Esophagus squamous epithelium (tissue), 5 donors: Measurements from ENCODE around the gene TMEM145. TPM values are rescaled to one million over a fixed set of nuclear protein-coding genes. Genes with fewer than 3 reads are reported as not detected.

Source experiments
- DNase-seq: peaks from one replicate; lab custom pipeline; 2025; lab: John Stamatoyannopoulos, UW
- H3K27ac ChIP-seq, 4 donors: fragments of 200-600 bp; sonication (generic); one replicate each; pipeline ENCODE4 v1.5.1; 2016 to 2019; ENCODE audit warnings: mild to moderate bottlenecking in 1 of 4
- H3K27me3 ChIP-seq, 4 donors: fragments of 200-600 bp; sonication (generic); 1 replicate in 3 of 4; 2 replicates in 1 of 4; pipeline versions ENCODE4 v1.5.1 to v1.6.0; 2017 to 2021; ENCODE audit warnings: antibody characterized with exemption in 1 of 4
- H3K36me3 ChIP-seq, 3 donors: fragments of 200-600 bp; sonication (generic); one replicate each; pipeline ENCODE4 v1.5.1; 2016 to 2019
- H3K4me1 ChIP-seq, 3 donors: fragments of 200-600 bp; sonication (generic); one replicate each; pipeline ENCODE4 v1.5.1; 2017 to 2019
- H3K4me3 ChIP-seq, 4 donors: fragments of 200-600 bp; sonication (generic); 1 replicate in 3 of 4; 2 replicates in 1 of 4; pipeline ENCODE4 v1.5.1; 2016 to 2019; ENCODE audit warnings: mild to moderate bottlenecking in 2 of 4, moderate library complexity in 1 of 4
- H3K9me3 ChIP-seq, 3 donors: fragments of 200-600 bp; sonication (generic); one replicate each; pipeline ENCODE4 v1.5.1; 2016 to 2019
- POLR2A ChIP-seq, 4 donors: fragments of 450-650 bp; IDR thresholded peaks; one replicate each; pipeline ENCODE4 v1.6.1; 2017; ENCODE audit warnings: antibody characterized with exemption in 4 of 4, mild to moderate bottlenecking in 4 of 4, moderate library complexity in 3 of 4
- WGBS, 2 donors: methylation state at CpG; one replicate each; pipeline ENCODE4 v1.1.5; 2018; 5-methylcytosine and 5-hydroxymethylcytosine counted together
- intact Hi-C: fragments of 100-400 bp; cut with DNase I; formaldehyde crosslinking; loops from one replicate; pipeline ENCODE4 v1.15.0; 2022
- total RNA-seq, 4 donors: library from RNA; depleted of rRNA; stranded (reverse); fragments of >200 nt; gene quantifications; one replicate each; pipeline ENCODE4 v1.1.0, GENCODE V29; 2016
- TF ChIP-seq, protein P1 (sequence below), 6 experiments: fragments of 450-650 bp in 4 of 6; fragments of 200-600 bp in 2 of 6; sonication (generic) in 2 of 6; IDR thresholded peaks; one replicate each; pipeline ENCODE4 v1.5.1; 2016 to 2019; ENCODE audit warnings: antibody characterized with exemption in 6 of 6, mild to moderate bottlenecking in 4 of 6, moderate library complexity in 4 of 6
- donor health status: DM: yes; HTN: yes; CAD: no.

Gene TMEM145
- total RNA-seq, 4 donors from 2014 or later: not detected

DNA sequence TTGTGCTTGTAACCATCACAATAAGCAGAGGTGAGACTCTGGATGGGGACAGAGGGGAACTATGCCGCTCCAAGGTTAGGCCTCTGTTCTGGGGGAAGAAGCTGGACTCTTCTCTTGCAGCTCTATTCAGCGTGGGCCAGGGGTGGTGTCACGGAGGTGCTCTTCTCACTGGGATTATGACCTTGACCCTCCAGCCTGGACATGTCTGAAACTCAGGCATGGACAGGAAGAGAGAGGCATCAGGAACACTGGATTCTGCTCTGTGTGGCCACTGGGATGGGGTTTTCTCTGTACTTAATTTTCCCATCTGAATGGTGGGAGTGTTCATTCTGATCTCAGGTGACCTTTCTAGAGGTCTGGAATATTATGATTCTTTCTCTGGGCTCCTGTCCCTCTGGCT is 19.9 kb downstream of the TMEM145 start:
- Histone ChIP-seq H3K4me3 (no peak overlapping the region), H3K4me1 (peaks cover 2 to 5% (median 3%) of the 10 kb centered on the region in 3 donors), H3K27me3 (no peaks in the 10 kb centered on the region), H3K9me3 (no peaks in the 10 kb centered on the region), H3K27ac (no peak overlapping the region), H3K36me3 (peaks cover 0 to 47% (median 0%) of the 10 kb centered on the region in 3 donors)
- 100% methylated on average over 1 of the region's 3 CpGs; no CpG with 5 or more reads in 1 of the 2 donors for WGBS, 2 donors
- DNase-seq: no peak
- intact Hi-C loops: no loop called here
- no peak for TF ChIP-seq POLR2A (IDR thresholded peaks at IDR 0.05)
- TF ChIP-seq, protein P1, sequence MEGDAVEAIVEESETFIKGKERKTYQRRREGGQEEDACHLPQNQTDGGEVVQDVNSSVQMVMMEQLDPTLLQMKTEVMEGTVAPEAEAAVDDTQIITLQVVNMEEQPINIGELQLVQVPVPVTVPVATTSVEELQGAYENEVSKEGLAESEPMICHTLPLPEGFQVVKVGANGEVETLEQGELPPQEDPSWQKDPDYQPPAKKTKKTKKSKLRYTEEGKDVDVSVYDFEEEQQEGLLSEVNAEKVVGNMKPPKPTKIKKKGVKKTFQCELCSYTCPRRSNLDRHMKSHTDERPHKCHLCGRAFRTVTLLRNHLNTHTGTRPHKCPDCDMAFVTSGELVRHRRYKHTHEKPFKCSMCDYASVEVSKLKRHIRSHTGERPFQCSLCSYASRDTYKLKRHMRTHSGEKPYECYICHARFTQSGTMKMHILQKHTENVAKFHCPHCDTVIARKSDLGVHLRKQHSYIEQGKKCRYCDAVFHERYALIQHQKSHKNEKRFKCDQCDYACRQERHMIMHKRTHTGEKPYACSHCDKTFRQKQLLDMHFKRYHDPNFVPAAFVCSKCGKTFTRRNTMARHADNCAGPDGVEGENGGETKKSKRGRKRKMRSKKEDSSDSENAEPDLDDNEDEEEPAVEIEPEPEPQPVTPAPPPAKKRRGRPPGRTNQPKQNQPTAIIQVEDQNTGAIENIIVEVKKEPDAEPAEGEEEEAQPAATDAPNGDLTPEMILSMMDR (IDR thresholded peaks at IDR 0.05): no peak

GRCh38 chr19:42333975-42334696 is 21.0 kb downstream of the TMEM145 start:
- DNase-seq: no peak
- WGBS, 2 donors: 84% methylated on average over 13 to 17 of the region's 21 CpGs
- intact Hi-C loops: no loop called here

GRCh38 chr19:42334697-42335373 is 21.7 kb downstream of the TMEM145 start:
- H3K27ac ChIP-seq: no peak overlapping the region
- no peak overlapping the region for H3K4me3 ChIP-seq
- H3K36me3 ChIP-seq: peaks cover 0 to 60% (median 0%) of the 10 kb centered on the region in 3 donors
- DNase-seq: no peak
- H3K27me3 ChIP-seq: no peaks in the 10 kb centered on the region
- TF ChIP-seq, protein P1 (IDR thresholded peaks at IDR 0.05): no peak
- TF ChIP-seq POLR2A (IDR thresholded peaks at IDR 0.05): no peak
- H3K4me1 ChIP-seq: peaks cover 0 to 3% (median 0%) of the 10 kb centered on the region in 3 donors
- WGBS, 2 donors: 82 to 88% methylated on average over 6 to 9 of the region's 13 CpGs
- no peaks in the 10 kb centered on the region for H3K9me3 ChIP-seq
- intact Hi-C loops: no loop called here

More at GRCh38 chr19:42333975-42334696, 21.0 kb downstream of the TMEM145 start:
- TF ChIP-seq, protein P1 (IDR thresholded peaks at IDR 0.05): no peak
- no peak for TF ChIP-seq POLR2A (IDR thresholded peaks at IDR 0.05)
- Histone ChIP-seq H3K4me1 (peaks cover 0 to 3% (median 0%) of the 10 kb centered on the region in 3 donors), H3K36me3 (peaks cover 0 to 53% (median 0%) of the 10 kb centered on the region in 3 donors), H3K4me3 (no peak overlapping the region), H3K9me3 (no peaks in the 10 kb centered on the region), H3K27ac (no peak overlapping the region), H3K27me3 (no peaks in the 10 kb centered on the region)

- Histone ChIP-seq H3K27ac (no peak overlapping the region), H3K36me3 (peaks cover 0 to 66% (median 0%) of the 10 kb centered on the region in 3 donors), H3K4me3 (no peak overlapping the region), H3K4me1 (peaks cover 0 to 1% (median 0%) of the 10 kb centered on the region in 3 donors), H3K9me3 (no peaks in the 10 kb centered on the region), H3K27me3 (no peaks in the 10 kb centered on the region)
- no peak for TF ChIP-seq POLR2A (IDR thresholded peaks at IDR 0.05)
- TF ChIP-seq, protein P1 (IDR thresholded peaks at IDR 0.05): no peak
- intact Hi-C loops: no loop called here
- 85 to 87% methylated on average over 6 to 7 of the region's 7 CpGs for WGBS, 2 donors
- no peak for DNase-seq
Observed at GRCh38 chr19:42335374-42335936, 22.3 kb downstream of the TMEM145 start.
